Mucosa of descending colon (tissue), 3 donors: Measurements from ENCODE around the gene LYPD6B. TPM values are rescaled to one million over a fixed set of nuclear protein-coding genes. Genes with fewer than 3 reads are reported as not detected.

Experiments
- ATAC-seq: fragments of 200-7000 bp; cut with Tn5 transposase; one replicate; pipeline ENCODE4 v1.9.1; 2020; ENCODE audit warnings: mild to moderate bottlenecking, moderate library complexity
- DNase-seq, 3 donors: peaks; one replicate each; pipeline ENCODE4 v3.0.0-alpha.2; 2020
- H3K36me3 ChIP-seq: fragments of 200-600 bp; one replicate; pipeline ENCODE4 v1.8.0; 2021; ENCODE audit warnings: low read depth, mild to moderate bottlenecking
- H3K4me1 ChIP-seq: fragments of 200-600 bp; one replicate; pipeline ENCODE4 v1.8.0; 2021; ENCODE audit warnings: low read depth, mild to moderate bottlenecking
- H3K4me3 ChIP-seq: fragments of 200-600 bp; one replicate; pipeline ENCODE4 v1.8.0; 2021; ENCODE audit warnings: mild to moderate bottlenecking
- H3K9me3 ChIP-seq: fragments of 200-600 bp; one replicate; pipeline ENCODE4 v1.8.0; 2021; ENCODE audit warnings: mild to moderate bottlenecking
- intact Hi-C, 2 donors: fragments of 100-400 bp; cut with DNase I in 1 of 2; cut with micrococcal nuclease in 1 of 2; formaldehyde crosslinking; loops; one replicate each; pipeline versions ENCODE4 v1.11.0 to v1.11.1; 2022; cut with DNase I, micrococcal nuclease
- total RNA-seq, 3 donors: library from RNA; stranded (reverse); fragmentation: NEBNext Ultra II Directional in 2 of 3; extraction: Animal tissue kit (Norgen Biotek cat#: 25700) in 2 of 3; gene quantifications; one replicate each; pipeline versions ENCODE4 v1.2.1 to v1.2.4, GENCODE V29; 2021 to 2023
- TF ChIP-seq, protein P1 (sequence below): fragments of 200-600 bp; IDR thresholded peaks from one replicate; pipeline ENCODE4 v1.8.0; 2022; ENCODE audit warnings: antibody characterized with exemption, mild to moderate bottlenecking
- donor health status: DM: no; HTN: no; CAD: no; lungs with moderate emphysema.
- donor health status: DM: no; HTN: no; CAD: no.
- donor health status: DM: no; HTN: yes; CAD: no.

The LYPD6B gene
- total RNA-seq, 3 donors from 2014 or later: 0.28 to 1.7 (median 1.1) TPM

- no peak for ATAC-seq
- no peaks in the 10 kb centered on the region for H3K36me3 ChIP-seq
- no peak for DNase-seq
- H3K9me3 ChIP-seq: no peaks in the 10 kb centered on the region
- no peaks in the 10 kb centered on the region for H3K4me1 ChIP-seq
- TF ChIP-seq, protein P1, sequence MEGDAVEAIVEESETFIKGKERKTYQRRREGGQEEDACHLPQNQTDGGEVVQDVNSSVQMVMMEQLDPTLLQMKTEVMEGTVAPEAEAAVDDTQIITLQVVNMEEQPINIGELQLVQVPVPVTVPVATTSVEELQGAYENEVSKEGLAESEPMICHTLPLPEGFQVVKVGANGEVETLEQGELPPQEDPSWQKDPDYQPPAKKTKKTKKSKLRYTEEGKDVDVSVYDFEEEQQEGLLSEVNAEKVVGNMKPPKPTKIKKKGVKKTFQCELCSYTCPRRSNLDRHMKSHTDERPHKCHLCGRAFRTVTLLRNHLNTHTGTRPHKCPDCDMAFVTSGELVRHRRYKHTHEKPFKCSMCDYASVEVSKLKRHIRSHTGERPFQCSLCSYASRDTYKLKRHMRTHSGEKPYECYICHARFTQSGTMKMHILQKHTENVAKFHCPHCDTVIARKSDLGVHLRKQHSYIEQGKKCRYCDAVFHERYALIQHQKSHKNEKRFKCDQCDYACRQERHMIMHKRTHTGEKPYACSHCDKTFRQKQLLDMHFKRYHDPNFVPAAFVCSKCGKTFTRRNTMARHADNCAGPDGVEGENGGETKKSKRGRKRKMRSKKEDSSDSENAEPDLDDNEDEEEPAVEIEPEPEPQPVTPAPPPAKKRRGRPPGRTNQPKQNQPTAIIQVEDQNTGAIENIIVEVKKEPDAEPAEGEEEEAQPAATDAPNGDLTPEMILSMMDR: no peak
- no peak overlapping the region for H3K4me3 ChIP-seq
- intact Hi-C loops: no loop called here
These were observed 46.7 kb downstream of the LYPD6B start for GRCh38 chr2:149084924-149085795.

- intact Hi-C loops: no loop called here
- ATAC-seq (no peak), DNase-seq (no peak)
- no peaks in the 10 kb centered on the region for H3K9me3 ChIP-seq
- TF ChIP-seq, protein P1: no peak
- no peaks in the 10 kb centered on the region for H3K4me1 ChIP-seq
- H3K36me3 ChIP-seq: no peaks in the 10 kb centered on the region
- no peak overlapping the region for H3K4me3 ChIP-seq
These were observed 49.3 kb downstream of the LYPD6B start for GRCh38 chr2:149087751-149088150.

GRCh38 chr2:149089068-149089467 is 50.6 kb downstream of the LYPD6B start:
- intact Hi-C loops: no loop called here
- H3K4me1 ChIP-seq: no peaks in the 10 kb centered on the region
- DNase-seq: no peak
- ATAC-seq: no peak
- H3K9me3 ChIP-seq: no peaks in the 10 kb centered on the region
- H3K4me3 ChIP-seq: no peak overlapping the region
- no peaks in the 10 kb centered on the region for H3K36me3 ChIP-seq
- TF ChIP-seq, protein P1: no peak

- DNase-seq (no peak), ATAC-seq (no peak)
- Histone ChIP-seq H3K36me3 (no peaks in the 10 kb centered on the region), H3K4me3 (no peak overlapping the region), H3K9me3 (no peaks in the 10 kb centered on the region), H3K4me1 (no peaks in the 10 kb centered on the region)
- TF ChIP-seq, protein P1: no peak
- intact Hi-C loops: no loop called here
These were observed 52.2 kb downstream of the LYPD6B start for GRCh38 chr2:149090706-149091105.

- Histone ChIP-seq H3K4me3 (no peak overlapping the region), H3K9me3 (no peaks in the 10 kb centered on the region), H3K4me1 (no peaks in the 10 kb centered on the region), H3K36me3 (no peaks in the 10 kb centered on the region)
- DNase-seq (no peak), ATAC-seq (no peak)
- intact Hi-C loops: no loop called here
- TF ChIP-seq, protein P1: no peak
These were observed 55.1 kb downstream of the LYPD6B start for GRCh38 chr2:149093579-149093978.
